SK-N-MC (cell line): ENCODE data around the gene CCDC192.

Experiments used
- EZH2 ChIP-seq: fragments of 200-600 bp; sonication (generic); IDR thresholded peaks from one replicate; pipeline ENCODE4 v1.6.1; 2017; ENCODE audit warnings: antibody characterized with exemption
- FOXP2 ChIP-seq: optimal IDR thresholded peaks from 2 replicates; pipeline ENCODE3; 2011; ENCODE audit warnings: mild to moderate bottlenecking, moderate library complexity; ENCODE audit not compliant: insufficient read depth; ENCODE audit errors: extremely low read length, control extremely low read depth
- POLR2AphosphoS5 ChIP-seq: IDR thresholded peaks from 2 replicates; pipeline ENCODE4 v1.6.1; 2012; ENCODE audit warnings: mild to moderate bottlenecking, low read depth, low read length, borderline replicate concordance

GRCh38 chr5:127919818-127920217, 216.6 kb downstream of the CCDC192 start:
- TF ChIP-seq POLR2AphosphoS5 (no peak), EZH2 (no peak), FOXP2 (no peak)
